ENCODE measurements around the gene TRIM44.

DNA sequence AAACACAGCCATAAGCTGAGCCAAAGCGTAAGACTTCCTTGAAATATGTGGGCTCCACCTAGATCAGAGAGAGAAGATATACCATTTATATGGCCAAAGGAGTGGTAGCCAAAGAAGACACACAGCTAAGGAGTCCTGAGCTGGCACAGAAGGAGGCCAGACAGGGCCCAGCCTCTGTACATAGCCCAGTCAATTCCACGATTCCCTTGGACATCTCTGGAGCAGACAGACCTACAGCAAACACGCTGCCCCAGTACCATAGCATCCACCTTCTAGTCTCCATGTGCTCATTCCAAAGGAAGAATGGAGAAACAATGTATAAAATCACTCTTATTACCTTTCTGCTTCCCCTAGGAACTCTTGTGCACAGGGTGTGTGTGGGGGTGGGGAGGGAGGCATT is 179.2 kb downstream of the TRIM44 start:
- TF ChIP-seq, protein P1, sequence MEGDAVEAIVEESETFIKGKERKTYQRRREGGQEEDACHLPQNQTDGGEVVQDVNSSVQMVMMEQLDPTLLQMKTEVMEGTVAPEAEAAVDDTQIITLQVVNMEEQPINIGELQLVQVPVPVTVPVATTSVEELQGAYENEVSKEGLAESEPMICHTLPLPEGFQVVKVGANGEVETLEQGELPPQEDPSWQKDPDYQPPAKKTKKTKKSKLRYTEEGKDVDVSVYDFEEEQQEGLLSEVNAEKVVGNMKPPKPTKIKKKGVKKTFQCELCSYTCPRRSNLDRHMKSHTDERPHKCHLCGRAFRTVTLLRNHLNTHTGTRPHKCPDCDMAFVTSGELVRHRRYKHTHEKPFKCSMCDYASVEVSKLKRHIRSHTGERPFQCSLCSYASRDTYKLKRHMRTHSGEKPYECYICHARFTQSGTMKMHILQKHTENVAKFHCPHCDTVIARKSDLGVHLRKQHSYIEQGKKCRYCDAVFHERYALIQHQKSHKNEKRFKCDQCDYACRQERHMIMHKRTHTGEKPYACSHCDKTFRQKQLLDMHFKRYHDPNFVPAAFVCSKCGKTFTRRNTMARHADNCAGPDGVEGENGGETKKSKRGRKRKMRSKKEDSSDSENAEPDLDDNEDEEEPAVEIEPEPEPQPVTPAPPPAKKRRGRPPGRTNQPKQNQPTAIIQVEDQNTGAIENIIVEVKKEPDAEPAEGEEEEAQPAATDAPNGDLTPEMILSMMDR (IDR thresholded peaks at IDR 0.05; ENCODE audit: insufficient read depth, low read length, poor library complexity, severe bottlenecking), result no peak
- TF ChIP-seq EZH2phosphoT487 (conservative IDR thresholded peaks at IDR 0.05; ENCODE audit: low read length), result no peak

Data from SU-DHL-6 (cell line).